Fibroblast of pulmonary artery (primary cell): ENCODE measurements around the gene LASP1NB.

ENCODE experiments used
- DNase-seq: peaks from one replicate; pipeline ENCODE4 v3.0.0-alpha.2; 2010; ENCODE audit warnings: low read depth
- H3K4me3 ChIP-seq: replicated peaks from 2 replicates; pipeline ENCODE4 v1.5.1; 2011; ENCODE audit warnings: low read depth, mild to moderate bottlenecking, control low read depth, low read length, moderate library complexity
- TF ChIP-seq, protein P1 (sequence below): IDR thresholded peaks from 2 replicates; pipeline ENCODE4 v1.5.1; 2011; ENCODE audit warnings: mild to moderate bottlenecking, control low read depth, low read length, inconsistent platforms; ENCODE audit errors: missing control alignments

The LASP1NB gene

DNA sequence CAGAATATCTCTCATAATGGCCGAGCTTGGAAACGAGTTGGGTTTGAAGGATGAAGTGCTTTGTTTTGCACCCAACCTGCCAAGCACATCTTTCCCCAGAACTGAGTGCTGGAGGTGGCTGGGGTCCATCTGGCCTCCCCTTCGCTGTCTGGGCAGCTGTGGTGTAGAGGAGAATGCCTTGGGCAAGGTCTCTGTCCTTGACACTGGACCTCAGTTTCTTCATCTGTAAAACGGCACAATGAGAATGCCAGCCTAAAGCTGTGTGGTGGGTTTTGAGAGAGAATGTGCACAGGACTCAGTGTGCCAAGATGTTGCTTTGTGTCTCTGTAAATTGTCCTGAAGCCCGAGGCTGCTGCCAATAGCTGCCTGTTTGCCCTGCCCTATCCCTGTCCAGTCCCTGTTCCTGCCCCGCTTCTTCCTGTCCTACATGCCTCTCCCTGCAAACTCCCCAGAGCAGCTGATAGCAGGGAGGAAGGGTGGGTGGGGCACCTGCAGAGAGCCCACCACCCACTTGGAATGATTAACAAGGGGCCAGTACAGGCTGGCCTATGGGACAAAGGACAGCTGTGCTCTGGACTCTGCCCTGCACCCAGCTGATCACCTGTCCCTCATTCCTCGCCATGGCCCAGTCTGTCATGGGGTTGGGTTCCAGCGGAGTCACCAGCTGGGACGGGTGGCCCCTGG, 40.2 kb upstream of the LASP1NB start:
- no peak for DNase-seq
- H3K4me3 ChIP-seq = no peak overlapping the region
- TF ChIP-seq, protein P1, sequence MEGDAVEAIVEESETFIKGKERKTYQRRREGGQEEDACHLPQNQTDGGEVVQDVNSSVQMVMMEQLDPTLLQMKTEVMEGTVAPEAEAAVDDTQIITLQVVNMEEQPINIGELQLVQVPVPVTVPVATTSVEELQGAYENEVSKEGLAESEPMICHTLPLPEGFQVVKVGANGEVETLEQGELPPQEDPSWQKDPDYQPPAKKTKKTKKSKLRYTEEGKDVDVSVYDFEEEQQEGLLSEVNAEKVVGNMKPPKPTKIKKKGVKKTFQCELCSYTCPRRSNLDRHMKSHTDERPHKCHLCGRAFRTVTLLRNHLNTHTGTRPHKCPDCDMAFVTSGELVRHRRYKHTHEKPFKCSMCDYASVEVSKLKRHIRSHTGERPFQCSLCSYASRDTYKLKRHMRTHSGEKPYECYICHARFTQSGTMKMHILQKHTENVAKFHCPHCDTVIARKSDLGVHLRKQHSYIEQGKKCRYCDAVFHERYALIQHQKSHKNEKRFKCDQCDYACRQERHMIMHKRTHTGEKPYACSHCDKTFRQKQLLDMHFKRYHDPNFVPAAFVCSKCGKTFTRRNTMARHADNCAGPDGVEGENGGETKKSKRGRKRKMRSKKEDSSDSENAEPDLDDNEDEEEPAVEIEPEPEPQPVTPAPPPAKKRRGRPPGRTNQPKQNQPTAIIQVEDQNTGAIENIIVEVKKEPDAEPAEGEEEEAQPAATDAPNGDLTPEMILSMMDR = no peak

DNA sequence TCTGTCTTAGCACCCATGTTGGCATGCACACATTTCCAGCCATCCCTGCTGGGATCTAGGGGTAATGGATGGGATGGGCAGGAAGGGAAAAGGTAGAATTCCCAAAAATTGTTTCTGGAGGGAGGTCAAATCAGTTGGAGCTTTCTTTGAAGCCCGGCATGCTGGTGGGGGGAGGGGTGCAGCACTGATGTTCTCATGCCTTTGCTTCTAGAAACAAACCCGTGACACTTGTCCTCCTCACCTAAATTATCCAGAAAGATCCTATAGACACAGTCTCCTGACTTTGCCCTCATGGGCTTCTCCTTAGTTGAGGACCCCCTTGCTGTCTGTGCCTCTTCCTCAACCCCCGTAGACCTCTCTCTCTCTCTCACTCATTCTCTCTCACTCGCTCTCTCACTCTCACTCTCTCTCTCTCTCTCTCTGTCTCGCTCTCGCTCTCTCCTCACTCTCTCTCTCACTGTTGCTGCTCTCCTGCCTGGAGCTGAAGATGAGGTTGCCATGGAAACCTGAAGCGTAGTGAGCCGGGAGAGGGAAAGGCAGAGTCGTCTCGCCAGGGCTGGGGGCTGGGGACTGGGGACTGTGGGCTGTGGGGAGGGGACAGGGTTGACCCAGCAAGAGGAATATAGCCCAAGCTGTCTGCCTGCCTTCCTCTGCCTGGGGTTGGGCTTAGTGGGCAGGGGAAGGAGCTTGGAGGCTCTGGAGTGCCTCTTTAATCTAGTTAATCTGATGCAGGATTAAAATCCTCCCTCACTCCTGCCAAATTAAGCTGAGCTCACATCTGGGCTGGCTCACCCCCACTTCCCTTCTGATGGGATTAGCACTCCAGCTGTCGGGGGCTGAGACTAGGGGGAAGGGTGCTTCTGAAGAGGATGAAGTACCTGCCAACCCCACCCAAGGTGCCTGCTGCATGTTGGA, 39.4 kb upstream of the LASP1NB start:
- DNase-seq = no peak
- TF ChIP-seq, protein P1 = no peak
- no peak overlapping the region for H3K4me3 ChIP-seq

DNA sequence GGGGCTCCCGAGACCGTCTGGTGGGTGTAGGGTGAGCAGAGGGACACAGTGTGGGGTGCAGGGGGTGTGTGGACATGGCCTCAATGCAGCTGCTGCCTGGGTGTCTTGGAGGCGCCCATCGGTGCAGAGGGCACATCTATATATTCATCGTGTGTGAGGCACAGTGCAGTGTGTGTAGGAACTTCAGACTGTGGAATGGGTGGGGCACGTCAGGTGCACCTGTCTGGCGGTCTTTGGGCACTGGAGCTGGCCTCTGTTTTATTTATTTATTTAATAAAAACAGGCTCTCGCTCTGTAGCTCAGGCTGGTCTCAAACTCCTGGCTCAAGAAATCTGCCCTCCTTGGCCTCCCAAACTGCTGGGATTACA, 38.8 kb upstream of the LASP1NB start:
- no peak for DNase-seq
- TF ChIP-seq, protein P1 = no peak
- H3K4me3 ChIP-seq = no peak overlapping the region

DNA sequence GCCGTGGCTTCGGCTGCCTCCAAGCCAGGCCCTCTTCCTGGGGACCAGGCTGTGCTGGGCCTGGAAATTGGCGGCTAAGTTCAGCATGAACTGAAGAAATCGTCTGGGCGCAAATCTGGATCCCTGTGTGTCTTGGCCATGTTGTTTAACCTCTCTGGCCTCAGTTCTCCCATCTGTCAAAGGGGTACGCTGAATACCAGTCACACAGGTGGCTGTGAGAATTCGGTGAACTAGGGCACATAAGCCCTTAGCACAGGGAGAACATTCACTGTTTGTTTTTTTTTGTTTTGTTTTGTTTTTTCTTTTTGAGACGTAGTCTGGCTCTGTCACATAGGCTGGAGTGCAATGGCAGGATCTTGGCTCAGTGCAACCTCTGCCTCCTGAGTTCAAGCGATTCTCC, 36.6 kb upstream of the LASP1NB start:
- no peak overlapping the region for H3K4me3 ChIP-seq
- no peak for DNase-seq
- TF ChIP-seq, protein P1 = no peak

DNA sequence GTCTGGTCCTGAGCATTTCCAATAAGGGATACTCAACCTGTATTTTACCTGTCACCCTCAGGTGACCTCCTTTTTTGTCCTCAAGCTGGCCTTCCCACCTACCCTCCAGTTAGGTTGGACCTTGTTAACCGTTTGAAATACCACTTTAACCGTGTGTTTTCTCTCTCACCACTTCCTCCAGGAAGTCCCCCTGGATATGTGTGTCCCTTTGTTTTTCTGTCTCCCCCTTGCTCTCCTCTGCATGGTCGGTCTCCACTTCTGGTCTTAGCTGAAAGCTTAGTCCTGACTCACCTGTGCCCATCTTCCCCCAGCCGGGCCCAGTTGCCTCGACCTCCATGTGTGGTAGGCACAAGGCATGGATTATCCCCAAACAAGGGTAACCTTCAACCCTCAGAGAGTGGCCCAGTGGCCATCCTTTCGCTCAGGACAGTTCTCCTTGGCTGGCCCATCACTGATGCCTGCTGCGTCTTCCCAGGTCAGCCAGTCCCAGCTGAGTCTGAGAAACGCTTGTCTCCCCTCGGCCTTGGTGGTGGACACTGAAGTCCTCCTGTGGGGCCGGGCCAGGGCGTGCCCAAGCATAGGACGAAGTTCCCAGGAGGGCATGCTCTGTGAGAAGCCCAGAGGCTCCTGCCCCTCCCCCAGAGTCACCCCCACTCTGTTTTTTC, 35.5 kb upstream of the LASP1NB start:
- TF ChIP-seq, protein P1 = no peak
- DNase-seq = no peak
- H3K4me3 ChIP-seq = no peak overlapping the region

DNA sequence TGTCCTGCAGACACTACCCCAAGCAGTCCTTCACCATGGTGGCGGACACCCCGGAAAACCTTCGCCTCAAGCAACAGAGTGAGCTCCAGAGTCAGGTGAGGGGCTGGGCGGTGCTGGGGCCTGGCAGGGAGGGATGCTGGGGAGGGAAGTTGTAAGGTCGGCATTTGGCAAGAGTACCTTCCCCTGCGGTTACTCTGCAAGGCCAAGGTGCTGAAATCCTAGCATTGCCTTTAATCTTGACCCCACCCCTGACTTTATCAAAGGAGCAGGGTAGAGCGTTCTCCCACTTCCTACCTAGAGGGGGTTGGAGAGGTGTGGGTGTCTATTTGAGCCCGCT, 35.0 kb upstream of the LASP1NB start:
- TF ChIP-seq, protein P1 = no peak
- no peak overlapping the region for H3K4me3 ChIP-seq
- no peak for DNase-seq
